HepG2 (cell line): Measurements from ENCODE around the gene NMUR2. TPM values are rescaled to one million over a fixed set of nuclear protein-coding genes. Genes with fewer than 3 reads are reported as not detected.

Experiments used
- ATAC-seq: fragments of 200-7000 bp; cut with Tn5 transposase; 3 replicates; pipeline ENCODE4 v1.9.1; 2020; ENCODE audit warnings: mild to moderate bottlenecking, moderate library complexity
- BruUV-seq: library from RNA; stranded (reverse); fragments of 400-500 nt; replicated peaks from 2 replicates; lab custom pipeline; 2021; lab: Mats Ljungman, UMichigan
- CTCF ChIA-PET: fragments of 300-600 bp; formaldehyde crosslinking; extraction: SDS; loops from one replicate; lab custom pipeline; 2021; ENCODE audit warnings: low total read pairs, inconsistent platforms, low intra/inter-chr PET ratio; lab: Yijun Ruan, JAX
- POLR2A ChIA-PET: fragments of 350-600 bp; sonication (Branson Sonifier 250); formaldehyde crosslinking; loops from one replicate; lab custom pipeline; 2020; ENCODE audit warnings: antibody characterized with exemption, inconsistent platforms; lab: Yijun Ruan, JAX
- DNase-seq: peaks from one replicate; pipeline ENCODE4 v3.0.0-alpha.2; 2015; ENCODE audit warnings: low spot score
- FAIRE-seq: peaks from 3 replicates; lab custom pipeline; 2011; peaks lifted over from hg19 to GRCh38; lab: Jason Lieb, UNC
- H2AFZ ChIP-seq: one replicate; pipeline ENCODE4 v1.6.1; 2011; ENCODE audit warnings: low read length, inconsistent platforms
- H3K27ac ChIP-seq: fragments of 300-600 bp; 3 replicates; pipeline ENCODE4 v1.8.0; 2011; ENCODE audit warnings: mixed run types, mild to moderate bottlenecking, mixed read lengths, low read length, inconsistent platforms; ENCODE audit not compliant: insufficient read depth; ENCODE audit errors: extremely low read length
- H3K27me3 ChIP-seq, 2 experiments: fragments of 200-600 bp in 1 of 2; 2 replicates in 1 of 2; 3 replicates in 1 of 2; pipeline versions ENCODE4 v1.6.0 to v1.8.0; 2011; ENCODE audit warnings: low read length in 2 of 2, mild to moderate bottlenecking in 2 of 2, moderate library complexity in 2 of 2, inconsistent platforms in 1 of 2; ENCODE audit not compliant: insufficient read depth in 2 of 2, control insufficient read depth in 1 of 2
- H3K36me3 ChIP-seq, 2 experiments: fragments of 200-600 bp in 1 of 2; replicated peaks in 1 of 2; 2 replicates in 1 of 2; 3 replicates in 1 of 2; pipeline versions ENCODE4 v1.5.1 to v1.8.0; 2011; ENCODE audit warnings: low read length in 2 of 2, inconsistent platforms in 1 of 2; ENCODE audit not compliant: insufficient read depth in 2 of 2, control insufficient read depth in 1 of 2
- H3K4me1 ChIP-seq: 2 replicates; pipeline ENCODE4 v1.5.1; 2012; ENCODE audit warnings: low read length, inconsistent platforms; ENCODE audit not compliant: insufficient read depth
- H3K4me2 ChIP-seq: 2 replicates; pipeline ENCODE4 v1.6.0; 2011; ENCODE audit warnings: low read depth, low read length, inconsistent platforms
- H3K4me3 ChIP-seq, 3 experiments: fragments of 200-600 bp in 1 of 3; sonication (generic), shearing (Covaris generic) in 1 of 3; replicated peaks in 1 of 3; 2 replicates each; pipeline ENCODE4 v1.5.1; 2011 to 2016; ENCODE audit warnings: low read length in 3 of 3, inconsistent platforms in 2 of 3, low read depth in 2 of 3, mild to moderate bottlenecking in 2 of 3, control low read depth in 1 of 3, mixed read lengths in 1 of 3; ENCODE audit not compliant: insufficient read depth in 1 of 3
- H3K79me2 ChIP-seq: one replicate; pipeline ENCODE4 v1.6.1; 2011; ENCODE audit warnings: low read length, inconsistent platforms; ENCODE audit not compliant: insufficient read depth
- H3K9ac ChIP-seq: 2 replicates; pipeline ENCODE4 v1.6.0; 2011; ENCODE audit warnings: mild to moderate bottlenecking, low read depth, low read length, inconsistent platforms; ENCODE audit not compliant: insufficient read depth
- H3K9me3 ChIP-seq: 2 replicates; pipeline ENCODE4 v1.5.1; 2012; ENCODE audit warnings: mild to moderate bottlenecking, low read length
- H4K20me1 ChIP-seq: 2 replicates; pipeline ENCODE4 v1.6.0; 2011; ENCODE audit warnings: inconsistent platforms, mild to moderate bottlenecking, low read length, moderate library complexity; ENCODE audit not compliant: insufficient read depth
- CHD2 ChIP-seq: IDR thresholded peaks from 2 replicates; pipeline ENCODE4 v1.6.1; 2011; ENCODE audit warnings: low read depth, low read length, improper control_type of control experiment
- HDAC6 ChIP-seq: fragments of 200-600 bp; sonication (generic); IDR thresholded peaks from 2 replicates; pipeline ENCODE4 v1.7.0; 2017; ENCODE audit warnings: mild to moderate bottlenecking, antibody characterized with exemption, low read length, low read depth
- HIC2 ChIP-seq: sonication (generic); formaldehyde crosslinking; IDR thresholded peaks from 2 replicates; pipeline ENCODE4 v1.9.0; 2022; ENCODE audit warnings: low read depth, missing genetic modification reagents
- HMGXB3 ChIP-seq: sonication (generic); formaldehyde crosslinking; IDR thresholded peaks from 2 replicates; pipeline ENCODE4 v1.4.0; 2020; ENCODE audit warnings: missing genetic modification reagents, borderline replicate concordance
- HNRNPLL ChIP-seq: fragments of 200-400 bp; formaldehyde crosslinking; IDR thresholded peaks from 2 replicates; pipeline ENCODE4 v1.6.1; 2017; ENCODE audit warnings: mild to moderate bottlenecking, low read depth, low read length; ENCODE audit not compliant: poor library complexity, severe bottlenecking
- KAT2B ChIP-seq: fragments of 150-350 bp; IDR thresholded peaks from 2 replicates; pipeline ENCODE4 v1.6.1; 2014; ENCODE audit warnings: low read depth, low read length, borderline replicate concordance
- NR2F2 ChIP-seq: IDR thresholded peaks from 2 replicates; pipeline ENCODE4 v1.6.1; 2012; ENCODE audit warnings: low read depth, inconsistent platforms, borderline replicate concordance
- RBFOX2 ChIP-seq: fragments of 200-400 bp; formaldehyde crosslinking; IDR thresholded peaks from 2 replicates; pipeline ENCODE4 v1.6.1; 2017; ENCODE audit warnings: low read depth, mild to moderate bottlenecking, low read length
- SMARCC2 ChIP-seq: fragments of 450-650 bp; IDR thresholded peaks from 2 replicates; pipeline ENCODE4 v1.6.1; 2017; ENCODE audit warnings: antibody characterized with exemption, mild to moderate bottlenecking
- SNAPC2 ChIP-seq: sonication (generic); formaldehyde crosslinking; IDR thresholded peaks from 2 replicates; pipeline ENCODE4 v1.8.1; 2022; ENCODE audit warnings: mild to moderate bottlenecking, missing genetic modification reagents
- SP5 ChIP-seq: IDR thresholded peaks from 2 replicates; pipeline ENCODE4 v1.6.1; 2016; ENCODE audit warnings: low read depth, borderline replicate concordance
- SRSF9 ChIP-seq: fragments of 200-400 bp; formaldehyde crosslinking; IDR thresholded peaks from 2 replicates; pipeline ENCODE4 v1.6.1; 2018; ENCODE audit warnings: borderline replicate concordance, mild to moderate bottlenecking, low read depth, low read length; ENCODE audit not compliant: insufficient read depth, poor library complexity, severe bottlenecking
- TAF15 ChIP-seq: fragments of 200-400 bp; formaldehyde crosslinking; IDR thresholded peaks from one replicate; pipeline ENCODE4 v1.6.1; 2018; ENCODE audit warnings: mild to moderate bottlenecking, low read depth, low read length; ENCODE audit not compliant: poor library complexity, severe bottlenecking
- THAP7 ChIP-seq: sonication (generic); formaldehyde crosslinking; IDR thresholded peaks from 2 replicates; pipeline ENCODE4 v1.8.1; 2023; ENCODE audit warnings: mild to moderate bottlenecking, missing genetic modification reagents
- XRCC5 ChIP-seq: fragments of 200-400 bp; formaldehyde crosslinking; optimal IDR thresholded peaks from 2 replicates; pipeline ENCODE3; 2017; ENCODE audit warnings: mild to moderate bottlenecking, low read length
- ZBTB42 ChIP-seq: sonication (generic); formaldehyde crosslinking; IDR thresholded peaks from 2 replicates; pipeline ENCODE4 v1.5.0; 2020; ENCODE audit warnings: mild to moderate bottlenecking, missing genetic modification reagents
- ZNF326 ChIP-seq: sonication (generic); formaldehyde crosslinking; IDR thresholded peaks from 2 replicates; pipeline ENCODE4 v1.4.0; 2020; ENCODE audit warnings: missing genetic modification reagents, borderline replicate concordance
- ZNF674 ChIP-seq: sonication (generic); formaldehyde crosslinking; IDR thresholded peaks from 2 replicates; pipeline ENCODE4 v1.5.0; 2020; ENCODE audit warnings: low read depth, mild to moderate bottlenecking, missing genetic modification reagents
- WGBS: methylation state at CpG from one replicate; pipeline ENCODE4 v1.1.6; 2017; ENCODE audit warnings: low lambda C conversion rate; 5-methylcytosine and 5-hydroxymethylcytosine counted together
- in situ Hi-C: cut with HindIII; loops from 2 replicates; pipeline ENCODE4 v1.10.0; 2017; ENCODE audit warnings: low pct_unique_long_range_greater_than_20kb; ENCODE audit not compliant: extremely low pct_ligation_motif_present
- intact Hi-C: fragments of 100-400 bp; cut with micrococcal nuclease; formaldehyde crosslinking; loops from one replicate; pipeline ENCODE4 v1.10.0; 2022; ENCODE audit not compliant: unreplicated experiment
- polyA plus RNA-seq, 8 experiments: library from polyadenylated mRNA; depleted of rRNA in 3 of 8; stranded (reverse) in 7 of 8; unstranded in 1 of 8; fragments of >200 nt; fragmentation: Illumina TruSeq in 4 of 8; extraction: Trizol in 4 of 8; gene quantifications; 2 replicates each; pipeline versions ENCODE4 v1.2.1 to v1.2.3, GENCODE V29; 2011 to 2016; ENCODE audit warnings: low read depth in 4 of 8, missing spikeins in 1 of 8, mixed read lengths in 1 of 8; ENCODE audit not compliant: insufficient read depth in 1 of 8
- total RNA-seq, 5 experiments: library from RNA; depleted of rRNA; stranded (reverse); fragments of >200 nt; fragmentation: Illumina TruSeq; extraction: Trizol; gene quantifications; 2 replicates each; pipeline ENCODE4 v1.2.3, GENCODE V29; 2016; ENCODE audit warnings: low read depth in 1 of 5

The NMUR2 gene
- total and polyA plus RNA-seq, 2 of the 13 experiments (the other 11 are each of a cell fraction or from before 2014, with no cell fraction given), result not detected

GRCh38 chr5:152389208-152389849, 15.8 kb downstream of the NMUR2 start:
- Histone ChIP-seq H3K79me2 (no peaks in the 10 kb centered on the region), H4K20me1 (no peaks in the 10 kb centered on the region), H3K9ac (no peak overlapping the region), H3K27ac (no peak overlapping the region), H2AFZ (no peak overlapping the region), H3K27me3 (no peaks in the 10 kb centered on the region; a peak in 1 of 5 replicates), H3K9me3 (no peaks in the 10 kb centered on the region), H3K4me1 (no peaks in the 10 kb centered on the region), H3K4me2 (no peak overlapping the region), H3K4me3 (no peak overlapping the region), H3K36me3 (no peaks in the 10 kb centered on the region)
- POLR2A ChIA-PET, result no interaction called here
- no TSS peak for BruUV-seq
- WGBS, result 16% methylated on average over 3 of the region's 3 CpGs
- CTCF ChIA-PET, result no interaction called here
- ATAC-seq, result no peak
- DNase-seq, result no peak
- in situ Hi-C loops (no loop called here), intact Hi-C loops (no loop called here)
- FAIRE-seq, result no peak
- no peak for TF ChIP-seq SRSF9
- no peak for TF ChIP-seq KAT2B
- TF ChIP-seq HDAC6, result no peak
- no peak for TF ChIP-seq CHD2
- TF ChIP-seq HNRNPLL, result no peak
- TF ChIP-seq ZNF674, result no peak
- TF ChIP-seq NR2F2, result no peak
- TF ChIP-seq SP5 (CRISPR knock-in tag), result no peak
- TF ChIP-seq SMARCC2, result no peak
- no peak for TF ChIP-seq TAF15
- TF ChIP-seq SNAPC2, result no peak
- TF ChIP-seq ZBTB42, result no peak
- no peak for TF ChIP-seq THAP7 (CRISPR knock-in tag)
- TF ChIP-seq RBFOX2, result no peak
- TF ChIP-seq ZNF326 (CRISPR knock-in tag), result no peak
- no peak for TF ChIP-seq HMGXB3 (CRISPR knock-in tag)
- no peak for TF ChIP-seq HIC2 (CRISPR knock-in tag)
- TF ChIP-seq XRCC5, result no peak
